ENCODE data around the gene MRPL17. TPM values are rescaled to one million over a fixed set of nuclear protein-coding genes. Genes with fewer than 3 reads are reported as not detected.

The MRPL17 gene
- total RNA-seq = 10 to 100 TPM; 17.1 to 35.2 (median 26.4) TPM

GRCh38 chr11:6682936-6683861 lies at the start of gene MRPL17:
MRPL17 (minus strand) TSS chr11:6683340; CDS start chr11:6683296, 44 bp downstream.
- peak in 2 of 3 donors; percentile 45 to 74 for TF ChIP-seq POLR2AphosphoS5 (IDR thresholded peaks at IDR 0.05)
- TF ChIP-seq CTCF (IDR thresholded peaks at IDR 0.05) = peak; percentile 75 to 91
- no peak for TF ChIP-seq EP300 (IDR thresholded peaks at IDR 0.05)
- peak in 1 of 2 donors; percentile 44 for TF ChIP-seq POLR2A (IDR thresholded peaks at IDR 0.05)
- H3K4me3 ChIP-seq = peak within 1 kb of the TSS; percentile 79
- H3K27me3 ChIP-seq = no peaks in the 10 kb centered on the region
- H3K36me3 ChIP-seq = peaks cover 16% of the 10 kb centered on the region
- under 1% methylated on average over 47 of the region's 70 CpGs for WGBS
- H3K4me1 ChIP-seq = peaks cover 21% of the 10 kb centered on the region
- peak within 1 kb of the TSS; percentile 86 for H3K27ac ChIP-seq
- peak; percentile 99 to 100 for DNase-seq (ENCODE audit: low spot score in 2 of 2)
- no peaks in the 10 kb centered on the region for H3K9me3 ChIP-seq

GRCh38 chr11:6727971-6728760 lies 45.0 kb upstream of the MRPL17 start:
- no peaks in the 10 kb centered on the region for H3K4me1 ChIP-seq
- WGBS = 78% methylated on average over 6 of the region's 6 CpGs
- no peaks in the 10 kb centered on the region for H3K36me3 ChIP-seq
- H3K27me3 ChIP-seq = no peaks in the 10 kb centered on the region
- no peak for TF ChIP-seq POLR2A (IDR thresholded peaks at IDR 0.05)
- TF ChIP-seq EP300 (IDR thresholded peaks at IDR 0.05) = no peak
- H3K4me3 ChIP-seq = no peak overlapping the region
- no peak overlapping the region for H3K27ac ChIP-seq
- H3K9me3 ChIP-seq = no peaks in the 10 kb centered on the region
- no peak for DNase-seq (ENCODE audit: low spot score in 2 of 2)

GRCh38 chr11:6725386-6725896 lies 42.3 kb upstream of the MRPL17 start:
- Histone ChIP-seq H3K36me3 (no peaks in the 10 kb centered on the region), H3K27ac (no peak overlapping the region), H3K27me3 (no peaks in the 10 kb centered on the region), H3K4me3 (no peak overlapping the region), H3K9me3 (no peaks in the 10 kb centered on the region), H3K4me1 (no peaks in the 10 kb centered on the region)
- 72% methylated on average over 2 of the region's 2 CpGs for WGBS
- TF ChIP-seq CTCF (IDR thresholded peaks at IDR 0.05) = no peak
- no peak for TF ChIP-seq POLR2A (IDR thresholded peaks at IDR 0.05)
- TF ChIP-seq EP300 (IDR thresholded peaks at IDR 0.05) = no peak
- no peak for TF ChIP-seq POLR2AphosphoS5 (IDR thresholded peaks at IDR 0.05)
- no peak for DNase-seq (ENCODE audit: low spot score in 2 of 2)

GRCh38 chr11:6724013-6724412 lies 40.9 kb upstream of the MRPL17 start:
- 82% methylated on average over 1 of the region's 1 CpG for WGBS
- H3K4me1 ChIP-seq = no peaks in the 10 kb centered on the region
- H3K36me3 ChIP-seq = no peaks in the 10 kb centered on the region
- H3K27ac ChIP-seq = no peak overlapping the region
- TF ChIP-seq CTCF (IDR thresholded peaks at IDR 0.05) (no peak), POLR2A (IDR thresholded peaks at IDR 0.05) (no peak), EP300 (IDR thresholded peaks at IDR 0.05) (no peak), POLR2AphosphoS5 (IDR thresholded peaks at IDR 0.05) (no peak)
- H3K9me3 ChIP-seq = no peaks in the 10 kb centered on the region
- H3K27me3 ChIP-seq = no peaks in the 10 kb centered on the region
- H3K4me3 ChIP-seq = no peak overlapping the region
- no peak for DNase-seq (ENCODE audit: low spot score in 2 of 2)

GRCh38 chr11:6721343-6721742 lies 38.2 kb upstream of the MRPL17 start:
- 94% methylated on average over 1 of the region's 1 CpG for WGBS
- no peaks in the 10 kb centered on the region for H3K27me3 ChIP-seq
- H3K36me3 ChIP-seq = no peaks in the 10 kb centered on the region
- TF ChIP-seq POLR2A (IDR thresholded peaks at IDR 0.05) (no peak), CTCF (IDR thresholded peaks at IDR 0.05) (no peak), POLR2AphosphoS5 (IDR thresholded peaks at IDR 0.05) (no peak), EP300 (IDR thresholded peaks at IDR 0.05) (no peak)
- H3K9me3 ChIP-seq = no peaks in the 10 kb centered on the region
- H3K4me3 ChIP-seq = no peak overlapping the region
- H3K4me1 ChIP-seq = no peaks in the 10 kb centered on the region
- no peak for DNase-seq (ENCODE audit: low spot score in 2 of 2)
- no peak overlapping the region for H3K27ac ChIP-seq
